HG03060 (cell line): ENCODE results near the gene RALGDS.

Experiments used
- ATAC-seq: cut with Tn5 transposase; IDR thresholded peaks from one replicate; pipeline ENCODE4 v1.9.1; 2021; ENCODE audit warnings: low read depth, moderate number of reproducible peaks; ENCODE audit not compliant: unreplicated experiment

RALGDS gene

DNA sequence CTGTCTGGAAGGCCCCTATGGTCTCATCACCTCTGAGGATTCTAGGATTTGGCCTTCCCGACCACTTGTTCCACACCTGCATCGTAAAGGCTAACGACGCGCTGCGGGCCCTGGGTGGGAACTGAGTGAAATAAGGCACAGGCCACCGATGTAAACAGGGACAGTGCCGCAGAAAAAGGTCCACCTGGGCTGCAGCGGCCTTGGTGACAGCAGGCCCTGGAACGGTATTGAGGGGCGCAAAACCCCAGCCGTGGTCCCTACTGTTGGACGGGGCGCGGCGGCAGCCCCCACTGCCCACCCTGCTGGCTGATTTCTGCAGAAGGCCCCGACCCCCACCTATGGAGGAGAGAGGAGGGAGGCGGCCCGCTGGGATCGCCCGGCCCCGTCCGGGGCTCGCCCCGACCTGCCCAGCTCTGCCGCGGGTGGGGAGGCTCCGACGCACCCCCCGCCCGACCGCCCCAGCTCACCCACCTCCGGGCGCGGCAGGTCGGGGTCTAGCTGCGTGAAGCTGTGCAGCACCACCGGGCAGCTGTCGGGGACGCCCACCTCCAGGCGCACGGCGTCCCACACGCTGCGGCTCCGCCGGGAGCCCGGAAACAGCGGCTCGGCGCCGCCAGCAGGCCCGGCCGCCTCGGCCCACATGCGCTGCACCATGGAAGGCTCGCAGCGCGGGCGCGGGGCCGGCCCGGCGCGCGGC is 391 bp downstream of the RALGDS start:
- no peak for ATAC-seq

DNA sequence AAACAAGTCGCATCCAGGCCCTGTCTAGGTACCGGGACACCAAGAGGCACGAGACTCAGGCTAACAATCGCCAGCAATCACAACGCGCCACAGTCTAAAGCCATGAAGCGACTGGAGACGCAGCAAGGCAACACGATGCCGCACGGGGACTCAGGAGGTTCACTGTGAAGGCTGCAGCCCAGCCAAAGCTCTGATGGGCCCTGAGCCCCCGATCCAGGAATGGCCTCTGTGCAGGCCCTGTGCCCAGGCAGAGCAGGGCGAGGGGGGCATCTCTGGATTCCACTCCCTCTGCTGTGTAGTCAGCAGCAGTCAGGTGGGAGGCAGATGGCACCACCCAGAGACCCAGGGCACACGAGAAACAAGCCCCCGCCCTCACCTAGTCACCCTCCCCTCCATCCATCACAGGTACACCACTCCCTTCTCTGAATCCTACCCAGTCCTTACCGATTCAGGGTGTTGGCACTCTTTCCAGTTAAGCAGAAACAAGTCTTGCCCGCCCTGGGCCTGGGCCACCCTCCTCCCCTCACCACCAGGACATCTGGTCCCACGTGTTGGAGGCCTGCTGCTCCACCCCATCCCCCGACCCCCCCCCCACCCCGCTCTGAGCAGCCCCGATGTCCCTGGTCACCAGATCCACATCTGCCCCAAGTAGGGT is 1.1 kb downstream of the RALGDS start:
- ATAC-seq, result no peak

DNA sequence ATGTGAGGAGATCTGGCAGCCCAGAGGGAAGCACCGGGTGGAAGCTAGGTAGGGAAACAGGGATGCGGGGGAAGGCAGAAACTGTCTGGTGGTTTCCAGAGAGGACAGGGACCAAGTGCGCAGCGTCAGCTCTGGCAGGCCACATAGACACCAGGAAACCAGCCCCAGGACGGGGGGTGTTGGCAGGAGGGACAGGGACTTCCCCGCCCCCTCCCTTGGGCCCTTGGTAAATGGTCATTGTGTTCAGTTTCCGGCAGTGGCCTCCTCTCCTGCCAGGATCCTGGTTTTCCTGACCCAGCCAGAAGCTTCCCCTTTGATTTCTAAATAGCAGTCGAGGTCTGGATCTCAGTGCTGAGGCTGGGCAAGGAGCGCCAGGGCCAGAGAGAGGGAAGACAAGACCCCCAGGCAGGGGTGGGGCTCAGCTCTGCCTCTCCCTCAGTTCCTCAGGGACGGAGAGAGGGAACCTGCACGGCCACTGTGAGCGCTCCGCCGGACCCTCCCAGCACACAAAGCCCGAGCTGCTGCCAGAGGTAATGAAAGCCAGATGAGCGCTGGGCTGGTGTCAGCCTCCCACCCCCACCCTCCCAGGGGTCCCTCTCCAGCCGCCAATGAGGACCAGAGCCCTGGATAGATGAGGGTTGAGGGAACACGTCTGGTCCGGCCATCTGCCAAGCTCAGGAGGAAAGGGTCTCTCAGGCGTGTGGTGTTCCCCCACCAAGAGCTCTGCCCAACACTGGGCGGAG is 1.8 kb downstream of the RALGDS start:
- ATAC-seq, result no peak

DNA sequence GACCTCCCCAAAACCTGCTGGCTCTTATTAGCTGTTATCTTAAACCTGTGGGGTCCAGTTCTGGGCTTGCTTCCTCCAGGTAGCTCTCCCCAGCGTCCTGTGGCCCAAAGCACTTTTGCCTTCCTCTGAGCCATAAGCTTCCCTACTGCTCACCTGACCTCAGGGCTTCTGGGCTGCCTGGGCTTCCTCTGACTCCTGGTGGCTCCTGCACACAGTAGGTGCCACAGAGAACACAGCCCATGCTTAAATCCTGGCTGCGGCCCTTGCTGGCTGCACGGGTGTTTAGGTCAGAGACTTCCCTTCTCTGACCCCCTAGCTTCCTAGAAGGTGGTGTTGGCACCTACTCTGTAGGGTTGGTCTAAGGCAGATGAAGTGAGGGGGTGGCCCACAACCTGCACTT is 2.5 kb downstream of the RALGDS start:
- ATAC-seq, result no peak

DNA sequence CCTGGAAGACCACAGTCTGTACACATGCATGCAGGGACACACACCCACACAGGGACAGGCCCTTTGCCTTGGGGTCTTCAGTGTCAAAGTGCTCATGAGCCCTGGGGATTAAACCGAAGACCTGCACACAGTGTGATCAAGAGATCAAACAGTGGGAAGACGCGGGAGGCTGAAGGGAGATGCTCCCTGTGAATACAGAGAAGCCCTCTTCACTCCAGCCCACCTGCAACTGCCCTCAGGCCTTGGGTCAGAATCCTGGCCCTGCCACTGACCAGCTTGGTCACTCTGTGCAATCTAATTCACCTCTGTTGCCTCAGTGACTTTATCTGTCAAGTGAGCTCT is 2.9 kb downstream of the RALGDS start:
- ATAC-seq, result no peak

DNA sequence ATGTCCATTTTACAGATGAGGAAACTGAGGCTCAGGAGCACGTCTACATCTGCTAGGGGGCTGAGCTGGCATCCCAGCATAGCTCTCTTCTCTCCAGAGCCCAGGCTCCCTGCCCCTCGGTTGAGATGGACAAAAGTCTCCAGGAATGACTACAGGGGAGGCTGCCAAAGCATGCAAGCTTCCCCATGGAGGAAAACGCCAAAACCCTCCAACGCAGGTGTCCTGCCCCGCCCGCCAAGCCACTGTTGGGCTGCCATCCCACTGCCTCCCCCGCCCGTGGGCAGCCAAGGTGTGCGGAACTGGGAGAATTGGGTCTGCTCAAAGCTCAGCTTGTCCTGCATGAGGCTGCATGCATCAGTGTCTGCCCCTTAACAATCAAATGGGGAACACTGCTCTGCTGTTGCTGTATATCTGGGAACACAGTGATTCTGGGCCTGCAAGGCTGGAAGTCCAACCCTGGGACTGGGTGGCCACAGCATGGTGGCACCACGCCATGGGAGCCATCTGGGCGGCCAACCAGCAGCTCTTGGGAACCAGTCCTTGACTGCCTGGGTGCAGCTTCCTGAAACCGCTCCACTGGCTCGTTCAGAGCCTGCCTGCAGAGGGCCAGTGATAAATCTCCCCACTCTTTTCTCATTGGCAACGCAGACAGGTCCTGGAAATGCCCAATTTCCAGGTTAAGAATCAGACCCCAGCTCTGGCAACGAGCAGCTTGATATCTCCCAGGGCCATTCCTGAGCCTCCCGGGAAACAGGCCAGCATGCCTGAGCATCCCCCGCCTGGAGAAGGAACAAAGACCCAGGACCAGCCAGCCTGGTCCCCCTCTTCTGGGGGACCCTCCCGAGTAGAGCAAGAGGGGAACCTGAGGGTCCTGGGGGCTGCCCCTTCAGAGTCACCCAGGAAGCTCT is 3.5 kb downstream of the RALGDS start:
- ATAC-seq, result no peak

DNA sequence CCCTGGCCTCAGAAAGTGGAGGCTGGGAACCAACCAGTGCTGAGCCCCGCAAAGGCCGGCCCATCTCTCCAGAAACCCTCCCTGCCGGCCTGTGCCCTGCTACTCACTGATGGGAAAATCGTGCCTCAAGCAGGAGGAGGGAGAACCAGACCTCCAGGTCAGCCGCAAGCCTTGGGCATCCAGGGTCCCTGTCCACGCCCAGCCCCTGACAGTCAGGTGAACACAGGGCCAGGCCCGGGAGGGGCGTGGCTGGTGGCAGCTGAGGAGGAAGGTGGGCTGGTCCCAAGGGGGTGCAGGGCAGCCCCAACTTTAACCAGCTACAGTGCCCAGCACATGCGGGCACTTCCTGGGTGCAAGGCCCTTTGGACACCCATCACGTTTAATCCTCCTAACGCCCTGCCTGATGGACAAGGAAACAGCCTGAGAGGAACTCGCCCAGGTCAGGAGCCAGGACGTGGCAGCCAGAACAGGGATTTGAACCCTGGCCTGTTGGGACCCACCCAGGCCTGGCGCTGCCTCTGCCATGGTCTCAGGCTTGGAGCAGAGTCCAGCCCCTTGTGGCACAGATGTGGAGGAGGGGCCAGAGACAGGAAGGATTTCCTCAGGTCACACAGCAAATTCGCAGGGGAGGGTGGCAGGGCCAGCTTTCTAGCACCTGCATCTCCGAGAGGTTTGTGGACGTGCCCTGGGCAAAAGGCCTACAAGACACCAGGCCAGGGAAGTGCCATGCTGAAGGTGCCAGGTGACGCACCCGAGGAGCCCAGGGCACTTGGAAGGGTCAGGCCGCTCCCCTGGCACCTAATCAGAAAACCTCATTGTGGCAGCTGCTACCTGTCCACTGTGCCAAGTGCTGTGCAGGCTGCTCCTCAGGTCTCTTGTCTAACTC is 4.5 kb downstream of the RALGDS start:
- no peak for ATAC-seq

DNA sequence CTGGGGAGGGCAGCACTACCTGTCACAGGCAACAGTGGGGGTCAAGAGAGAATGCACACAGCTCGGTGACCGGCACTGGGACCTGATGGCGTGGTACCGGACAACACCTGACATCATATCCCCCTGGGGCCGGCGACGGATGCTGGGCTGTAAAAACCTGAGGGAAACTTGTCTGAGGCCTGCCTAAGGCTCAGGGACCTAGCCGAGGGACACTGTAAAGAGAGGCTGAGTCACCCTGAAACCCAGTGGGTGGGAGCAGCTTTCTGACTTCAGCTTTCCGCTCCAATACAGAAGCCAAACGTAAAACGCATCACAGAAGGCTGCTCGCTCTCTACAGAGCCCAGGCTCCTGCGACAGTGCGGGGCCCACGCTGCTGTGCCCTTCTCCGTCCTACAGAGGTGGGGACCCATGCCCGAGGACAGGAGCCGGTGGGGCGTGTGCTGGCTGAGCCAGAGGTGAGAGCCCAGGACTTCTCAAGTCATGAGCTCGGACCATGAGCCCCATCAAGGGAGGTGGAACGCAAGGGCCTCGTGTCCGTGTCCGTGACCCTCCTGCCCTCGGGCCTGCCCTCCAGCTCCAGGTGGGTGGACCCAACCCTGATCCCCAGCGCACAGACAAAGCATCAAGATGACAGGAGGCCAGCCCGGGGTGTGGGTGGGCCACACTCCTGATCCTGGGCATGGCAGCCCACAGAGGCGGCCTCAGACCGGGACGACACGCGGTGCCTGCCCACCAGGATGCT is 5.3 kb downstream of the RALGDS start:
- ATAC-seq, result peak; percentile 54

DNA sequence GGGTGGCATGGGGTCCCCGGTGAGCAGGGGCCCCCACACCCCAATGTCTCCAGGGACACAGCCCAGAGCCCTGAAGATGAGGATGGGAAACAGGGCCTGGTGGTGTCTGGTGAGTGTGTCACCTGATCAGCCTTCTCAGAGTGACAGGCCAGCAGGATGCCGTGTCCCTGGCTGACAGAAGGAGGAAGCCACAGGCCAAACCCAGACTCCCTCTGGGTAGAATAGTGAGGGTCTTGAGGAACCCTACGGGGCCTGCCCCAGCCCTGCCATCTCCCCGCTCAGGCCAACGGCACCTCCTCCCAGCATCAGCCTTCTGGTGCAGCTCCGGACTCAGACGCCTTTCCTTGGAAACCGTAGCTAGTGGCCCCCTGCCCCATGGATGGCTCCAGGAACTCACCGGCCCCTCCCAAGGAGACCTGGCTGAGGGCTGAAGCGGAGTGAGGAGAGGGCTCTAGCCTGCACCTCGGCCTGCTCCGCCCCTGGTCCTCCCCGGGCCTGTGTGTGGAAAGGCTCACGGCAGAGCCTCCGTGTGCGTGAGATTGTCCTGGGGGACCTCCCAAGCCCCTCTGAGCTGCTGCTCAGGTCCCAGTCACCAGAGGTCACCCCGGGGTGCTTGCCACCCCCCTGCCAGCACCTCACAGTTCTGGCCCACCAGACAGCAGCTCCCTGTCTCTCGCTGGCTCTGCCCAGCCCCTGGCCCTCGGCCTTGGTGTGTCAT is 6.0 kb downstream of the RALGDS start:
- ATAC-seq, result no peak

DNA sequence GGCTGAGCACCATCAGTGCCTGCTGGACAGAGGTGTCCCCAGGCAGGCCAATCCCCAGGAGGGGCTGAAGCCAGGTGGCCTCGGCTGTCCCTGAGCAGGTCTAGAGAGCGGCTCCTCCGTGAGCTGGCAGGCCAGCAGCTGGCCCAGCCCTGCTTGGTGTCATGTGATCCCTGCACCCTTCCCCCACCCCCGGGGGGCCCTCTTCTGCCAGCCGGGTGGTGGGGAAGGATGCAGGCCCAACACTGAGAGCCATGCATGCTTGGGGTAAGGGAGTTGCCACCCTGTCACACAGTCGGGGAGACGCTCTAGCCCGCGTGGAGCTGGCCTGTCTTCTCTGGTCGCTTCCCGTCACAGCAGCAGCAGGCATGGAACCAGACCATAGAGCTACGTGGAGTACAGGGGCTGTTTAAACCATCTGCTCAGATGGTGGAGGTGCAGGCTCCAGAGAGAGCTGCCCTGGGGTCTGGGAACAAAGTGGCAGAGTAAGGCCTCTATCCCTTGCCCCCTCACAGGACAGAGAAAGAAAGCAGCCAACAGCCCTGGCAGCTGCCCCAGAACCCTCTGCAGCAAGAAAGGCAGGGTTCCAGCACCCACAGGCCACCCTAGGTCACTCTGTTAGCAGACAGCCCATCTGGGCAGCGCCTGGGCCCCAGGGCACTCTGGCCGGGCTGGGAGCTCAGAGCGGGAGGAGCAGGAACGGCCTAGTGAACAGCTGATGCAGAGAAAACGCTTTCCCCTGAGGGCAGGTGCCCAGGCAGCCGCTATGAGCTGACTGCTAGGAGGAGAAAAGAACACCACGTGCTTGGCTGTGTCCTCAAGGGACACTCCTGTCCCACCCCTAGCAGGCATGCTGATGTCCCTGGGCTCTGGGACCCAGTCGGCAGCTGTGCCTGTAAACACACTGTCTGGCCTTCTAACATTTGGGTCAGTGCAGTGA is 6.8 kb downstream of the RALGDS start:
- ATAC-seq, result no peak

DNA sequence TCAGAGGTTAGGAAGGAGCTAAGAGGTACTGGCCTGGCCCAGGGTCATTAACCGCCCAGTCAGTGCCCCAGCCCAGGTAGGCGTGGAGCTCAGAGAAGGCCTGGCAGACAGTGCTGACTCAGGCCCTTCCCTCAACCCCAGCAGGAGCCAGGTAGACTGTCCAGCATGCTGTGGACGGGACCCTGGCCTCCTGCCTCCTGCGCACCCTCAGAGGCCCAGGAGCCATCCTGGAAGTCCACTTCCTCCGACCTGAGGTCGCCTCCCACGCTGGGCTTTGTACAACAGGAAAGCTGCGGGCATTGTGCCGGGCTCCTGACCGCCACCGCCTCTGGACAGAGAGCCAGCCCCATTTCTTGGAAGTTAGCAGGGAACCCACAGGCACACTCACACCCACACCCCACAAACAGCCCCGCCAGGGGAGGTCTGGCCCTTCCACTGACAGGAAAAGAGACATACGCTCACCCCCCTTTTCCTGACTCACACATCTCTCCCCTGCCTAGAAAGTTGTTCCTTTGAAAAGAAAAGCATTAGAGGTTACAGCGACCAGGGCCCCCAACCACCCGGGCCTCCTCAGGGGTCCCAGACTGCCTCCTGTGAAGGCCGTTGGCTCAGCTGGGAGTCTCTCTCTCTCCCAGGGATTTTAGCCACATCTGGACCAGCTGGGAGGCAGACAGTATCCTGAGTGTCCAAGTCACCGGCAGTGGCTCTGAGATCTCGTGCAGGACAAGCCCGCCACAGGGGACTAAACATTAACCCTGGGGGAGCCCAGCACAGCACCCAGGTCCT is 7.7 kb downstream of the RALGDS start:
- ATAC-seq, result no peak

DNA sequence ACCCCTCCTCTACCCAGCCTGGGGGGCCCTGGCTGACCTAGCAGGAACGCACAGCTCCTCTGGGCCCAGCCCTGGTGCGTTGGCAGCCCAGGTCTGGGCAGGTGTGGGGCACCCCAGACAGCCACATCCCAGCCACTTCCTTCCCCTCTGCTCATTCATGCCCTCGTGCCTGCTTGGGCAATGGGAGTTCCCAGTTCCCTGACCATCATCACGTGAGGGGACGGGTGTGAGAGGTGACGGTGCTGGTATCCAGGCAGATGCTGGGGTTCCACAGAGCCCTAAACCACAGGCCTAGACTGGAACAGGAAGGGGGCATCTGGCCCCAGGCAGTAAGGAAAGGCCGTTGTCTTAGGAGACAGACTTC is 8.4 kb downstream of the RALGDS start:
- no peak for ATAC-seq

DNA sequence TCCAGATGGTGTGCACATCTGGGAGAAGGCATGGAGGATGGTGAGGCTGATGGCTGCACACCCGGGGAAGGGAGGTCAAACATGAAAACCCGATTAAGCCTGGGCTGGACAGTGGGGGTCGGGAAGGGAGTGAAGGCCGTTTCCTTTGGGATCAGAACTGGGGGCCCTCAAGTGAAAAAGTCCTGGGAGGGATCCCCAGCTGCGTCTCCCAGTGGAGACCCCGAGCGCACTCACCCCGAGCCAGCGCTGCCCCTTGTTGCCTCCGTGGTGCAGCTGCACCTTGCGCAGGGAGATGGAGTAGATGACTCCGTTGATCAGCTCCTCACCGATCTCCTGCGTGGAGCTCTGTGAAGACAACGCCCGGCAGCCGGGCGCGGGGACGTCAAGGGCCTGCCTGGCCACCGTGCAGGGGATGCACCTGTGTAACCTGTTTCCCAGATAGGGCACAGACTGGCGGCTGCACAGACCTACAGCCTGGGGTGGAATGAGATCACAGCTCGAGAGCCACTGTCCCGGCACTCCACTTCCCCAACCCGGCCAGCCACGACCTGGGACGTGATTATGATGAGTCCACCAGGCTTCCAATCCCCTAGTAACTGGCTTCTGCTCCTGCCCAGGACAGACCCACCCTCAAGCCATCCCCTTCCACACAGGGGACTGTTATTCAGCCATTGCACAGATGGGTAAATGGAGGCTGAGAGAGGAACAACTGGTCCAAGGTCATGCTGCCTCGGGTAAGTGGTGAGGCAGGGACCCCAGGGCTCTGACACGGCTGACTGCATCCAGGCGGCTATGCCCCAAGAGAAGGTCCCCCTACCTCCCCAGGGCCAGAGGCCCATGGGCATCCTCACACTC is 9.0 kb downstream of the RALGDS start:
- ATAC-seq, result no peak

DNA sequence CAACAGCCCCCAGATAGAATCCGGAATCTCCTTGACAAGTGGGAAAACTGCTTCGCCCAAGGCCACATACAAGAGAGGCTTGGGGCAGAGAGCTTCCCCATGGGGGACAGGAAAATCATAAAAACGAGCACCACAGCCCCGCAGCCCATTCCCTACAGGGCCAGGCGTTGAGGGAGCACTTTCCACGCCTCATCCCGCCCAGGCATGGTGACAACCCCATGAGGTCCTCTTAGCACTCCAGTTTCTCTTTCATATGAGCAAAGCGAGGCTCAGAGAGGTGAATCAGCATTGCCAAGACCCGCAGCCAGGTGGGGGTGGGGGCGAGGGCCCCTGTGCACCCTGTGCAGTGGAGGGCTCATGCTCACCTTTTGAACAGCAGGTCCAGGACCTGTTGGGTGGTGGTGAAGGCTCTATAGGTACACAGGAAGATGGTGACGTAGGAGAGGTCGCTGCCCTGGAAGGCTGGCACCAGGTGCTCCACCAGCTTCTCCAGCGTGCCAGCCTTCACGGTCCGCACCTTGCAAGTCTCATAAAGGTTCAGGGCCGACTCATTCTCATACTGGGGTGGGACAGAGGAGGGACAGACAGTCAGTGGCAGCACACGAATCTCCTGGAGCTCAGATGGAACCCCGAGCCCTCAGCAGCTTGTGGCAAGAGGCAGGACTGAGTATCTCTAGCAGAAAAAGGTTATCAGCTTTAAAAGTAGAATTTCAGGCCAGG is 10.9 kb downstream of the RALGDS start:
- ATAC-seq, result no peak
